Measurements from ENCODE around the gene LIMA1.
"Not testable (repeated sequence)": the region's sequence is repeated elsewhere in the genome, so short reads cannot be mapped to it uniquely, and the experiment has no call there.

LIMA1 gene

GRCh38 chr12:50251619-50252252 is 31.6 kb downstream of the LIMA1 start:
- DNase-seq: no peak

GRCh38 chr12:50249464-50250182 is 33.7 kb downstream of the LIMA1 start:
- DNase-seq: no peak
- intact Hi-C loops (cut with DNase I): no loop called here

More at GRCh38 chr12:50251619-50252252, 31.6 kb downstream of the LIMA1 start:
- intact Hi-C loops (cut with DNase I): no loop called here

- intact Hi-C loops (cut with DNase I): no loop called here
- no peak for DNase-seq
Measured at GRCh38 chr12:50248883-50249282, 34.4 kb downstream of the LIMA1 start.

GRCh38 chr12:50248411-50248810 is 34.9 kb downstream of the LIMA1 start:
- intact Hi-C loops (cut with DNase I): no loop called here
- no peak for DNase-seq

GRCh38 chr12:50247665-50248064 is 35.7 kb downstream of the LIMA1 start:
- intact Hi-C loops (cut with DNase I); DNase-seq: not testable (repeated sequence)

GRCh38 chr12:50246873-50247612 is 36.3 kb downstream of the LIMA1 start:
- DNase-seq: peak in 1 of 42 donors; percentile 7
- intact Hi-C loops (cut with DNase I): no loop called here

GRCh38 chr12:50246197-50246865 is 37.0 kb downstream of the LIMA1 start:
- DNase-seq: no peak

GRCh38 chr12:50243507-50243906 is 39.8 kb downstream of the LIMA1 start:
- no peak for DNase-seq
- intact Hi-C loops (cut with DNase I): no loop called here

More at GRCh38 chr12:50246197-50246865, 37.0 kb downstream of the LIMA1 start:
- intact Hi-C loops (cut with DNase I): no loop called here

GRCh38 chr12:50242751-50243191 is 40.5 kb downstream of the LIMA1 start:
- intact Hi-C loops (cut with DNase I): no loop called here
- no peak for DNase-seq

GRCh38 chr12:50241178-50241577 is 42.1 kb downstream of the LIMA1 start:
- no peak for DNase-seq
- intact Hi-C loops (cut with DNase I): no loop called here

GRCh38 chr12:50240792-50241114 is 42.6 kb downstream of the LIMA1 start:
- intact Hi-C loops (cut with DNase I): no loop called here
- DNase-seq: no peak

- no peak for DNase-seq
- intact Hi-C loops (cut with DNase I): no loop called here
Measured at GRCh38 chr12:50240096-50240791, 43.1 kb downstream of the LIMA1 start.

GRCh38 chr12:50239355-50239891 is 43.9 kb downstream of the LIMA1 start:
- intact Hi-C loops (cut with DNase I): no loop called here
- no peak for DNase-seq

GRCh38 chr12:50234347-50234746 is 49.0 kb downstream of the LIMA1 start:
- intact Hi-C loops (cut with DNase I): no loop called here
- no peak for DNase-seq

GRCh38 chr12:50232771-50233209 is 50.5 kb downstream of the LIMA1 start:
- intact Hi-C loops (cut with DNase I): no loop called here
- DNase-seq: no peak

- intact Hi-C loops (cut with DNase I): no loop called here
- DNase-seq: no peak
Measured at GRCh38 chr12:50232206-50232605, 51.1 kb downstream of the LIMA1 start.

- no peak for DNase-seq
- intact Hi-C loops (cut with DNase I): no loop called here
Measured at GRCh38 chr12:50231346-50231745, 52.0 kb downstream of the LIMA1 start.

GRCh38 chr12:50230217-50230616 is 53.1 kb downstream of the LIMA1 start:
- intact Hi-C loops (cut with DNase I): no loop called here
- no peak for DNase-seq

All from head of caudate nucleus (tissue), 42 donors.